Measurements from ENCODE around the gene FTH1.

GRCh38 chr11:61967924-61968757, 707 bp upstream of the FTH1 start:
- TF ChIP-seq CTCF (IDR thresholded peaks at IDR 0.05) (no peak), POLR2A (IDR thresholded peaks at IDR 0.05) (no peak)

Data from sigmoid colon (tissue), 3 donors.